B cell (primary cell): ENCODE data around the gene DBP. TPM values are rescaled to one million over a fixed set of nuclear protein-coding genes. Genes with fewer than 3 reads are reported as not detected.

Experiments used
- ATAC-seq: fragments of 200-7000 bp; cut with Tn5 transposase; one replicate; pipeline ENCODE4 v1.10.0; 2021; ENCODE audit warnings: low read depth, mild to moderate bottlenecking, moderate number of reproducible peaks, moderate library complexity
- CTCF ChIA-PET: fragments of 350-600 bp; sonication (Branson Sonifier 250); formaldehyde crosslinking; loops from one replicate; lab custom pipeline; 2021; ENCODE audit warnings: antibody characterized with exemption, inconsistent platforms; lab: Charles Lee
- POLR2A ChIA-PET: fragments of 350-600 bp; sonication (Branson Sonifier 250); formaldehyde crosslinking; loops from one replicate; lab custom pipeline; 2021; ENCODE audit warnings: antibody characterized with exemption; lab: Charles Lee
- DNase-seq: peaks from one replicate; pipeline ENCODE4 v3.0.0; 2013
- H2AFZ ChIP-seq: 2 replicates; pipeline ENCODE4 v1.6.1; 2012; ENCODE audit warnings: mild to moderate bottlenecking, low read depth, low read length; ENCODE audit not compliant: insufficient read depth, poor library complexity, severe bottlenecking
- H3K27ac ChIP-seq, 2 donors: 1 replicate in 1 of 2; 2 replicates in 1 of 2; pipeline ENCODE4 v1.5.1; 2012 to 2013; ENCODE audit warnings: low read length in 2 of 2, mild to moderate bottlenecking in 2 of 2, moderate library complexity in 1 of 2
- H3K27me3 ChIP-seq, 4 experiments: fragments of 200-600 bp in 1 of 4; sonication (generic) in 1 of 4; replicated peaks in 1 of 4; 1 replicate in 2 of 4; 2 replicates in 2 of 4; pipeline versions ENCODE4 v1.6.1 to v1.7.0; 2013 to 2016; ENCODE audit warnings: low read length in 3 of 4, mild to moderate bottlenecking in 2 of 4, mixed read lengths in 1 of 4, moderate library complexity in 1 of 4; ENCODE audit not compliant: insufficient read depth in 4 of 4, control insufficient read depth in 3 of 4; ENCODE audit errors: control extremely low read depth in 1 of 4
- H3K36me3 ChIP-seq, 2 experiments: replicated peaks in 1 of 2; 1 replicate in 1 of 2; 2 replicates in 1 of 2; pipeline versions ENCODE4 v1.6.1 to v1.7.1; 2013; ENCODE audit warnings: low read length in 1 of 2; ENCODE audit not compliant: insufficient read depth in 2 of 2, control insufficient read depth in 1 of 2; ENCODE audit errors: control extremely low read depth in 1 of 2, extremely low read depth in 1 of 2
- H3K4me1 ChIP-seq, 2 donors: fragments of 200-600 bp in 1 of 2; sonication (generic) in 1 of 2; 1 replicate in 1 of 2; 2 replicates in 1 of 2; pipeline versions ENCODE4 v1.5.1 to v1.6.1; 2013 to 2017; ENCODE audit warnings: low read length in 2 of 2; ENCODE audit not compliant: control insufficient read depth in 2 of 2, insufficient read depth in 2 of 2
- H3K4me2 ChIP-seq: replicated peaks from 2 replicates; pipeline ENCODE3; 2012; ENCODE audit warnings: mild to moderate bottlenecking, low read depth, low read length; ENCODE audit not compliant: poor library complexity, severe bottlenecking
- H3K4me3 ChIP-seq, 5 experiments: fragments of 200-600 bp in 1 of 5; sonication (generic) in 1 of 5; 1 replicate in 3 of 5; 2 replicates in 2 of 5; pipeline versions ENCODE4 v1.5.1 to v1.7.0; 2011 to 2016; ENCODE audit warnings: low read length in 4 of 5, mild to moderate bottlenecking in 4 of 5, low read depth in 2 of 5, control low read depth in 1 of 5, moderate library complexity in 1 of 5; ENCODE audit not compliant: insufficient read depth in 1 of 5; ENCODE audit errors: control extremely low read depth in 1 of 5, extremely low read depth in 1 of 5
- H3K79me2 ChIP-seq: fragments of 200-600 bp; sonication (generic); one replicate; pipeline ENCODE4 v1.6.0; 2016; ENCODE audit warnings: low read length; ENCODE audit not compliant: control insufficient read depth, insufficient read depth
- H3K9ac ChIP-seq: fragments of 200-600 bp; sonication (generic); 2 replicates; pipeline ENCODE4 v1.6.1; 2017; ENCODE audit warnings: mild to moderate bottlenecking, low read length, moderate library complexity
- H3K9me3 ChIP-seq, 3 donors: one replicate each; pipeline versions ENCODE4 v1.6.1 to v1.7.1; 2013; ENCODE audit warnings: low read length in 2 of 3; ENCODE audit not compliant: control insufficient read depth in 2 of 3, insufficient read depth in 1 of 3; ENCODE audit errors: control extremely low read depth in 1 of 3
- H4K20me1 ChIP-seq: 2 replicates; pipeline ENCODE4 v1.6.0; 2012; ENCODE audit warnings: mild to moderate bottlenecking, low read length; ENCODE audit not compliant: insufficient read depth, control insufficient read depth, poor library complexity, severe bottlenecking
- H3K27ac Mint-ChIP-seq: one replicate; pipeline ENCODE4 v1.8.0; 2021; ENCODE audit warnings: mixed read lengths
- H3K27me3 Mint-ChIP-seq: one replicate; pipeline ENCODE4 v1.8.0; 2021; ENCODE audit warnings: mixed read lengths
- H3K4me1 Mint-ChIP-seq: one replicate; pipeline ENCODE4 v1.8.0; 2021; ENCODE audit warnings: mixed read lengths
- H3K4me3 Mint-ChIP-seq: one replicate; pipeline ENCODE4 v1.8.0; 2021; ENCODE audit warnings: mixed read lengths
- H3K9me3 Mint-ChIP-seq: one replicate; pipeline ENCODE4 v1.8.0; 2022; ENCODE audit warnings: mixed read lengths; ENCODE audit not compliant: insufficient read depth
- EZH2 ChIP-seq: IDR thresholded peaks from 2 replicates; pipeline ENCODE4 v1.6.1; 2012; ENCODE audit warnings: borderline replicate concordance, low read depth, mild to moderate bottlenecking, moderate library complexity, low read length; ENCODE audit not compliant: insufficient read depth, poor library complexity, severe bottlenecking
- WGBS: methylation state at CpG from one replicate; pipeline ENCODE4 v1.1.5; 2013; ENCODE audit warnings: missing lambda C conversion rate; ENCODE audit not compliant: insufficient coverage; 5-methylcytosine and 5-hydroxymethylcytosine counted together
- intact Hi-C: fragments of 100-400 bp; cut with micrococcal nuclease; formaldehyde crosslinking; loops from one replicate; pipeline ENCODE4 v1.10.0; 2022
- polyA plus RNA-seq: library from polyadenylated mRNA; depleted of rRNA; stranded (reverse); fragments of >200 nt; gene quantifications from 2 replicates; pipeline ENCODE4 v1.2.3, GENCODE V29; 2012
- total RNA-seq, 2 donors: library from RNA; stranded (reverse); fragments of 120-200 nt in 1 of 2; gene quantifications; 1 replicate in 1 of 2; 2 replicates in 1 of 2; pipeline versions ENCODE4 v1.2.3 to v1.2.4, GENCODE V29; 2013 to 2022
- TF ChIP-seq, protein P1 (sequence below): fragments of 200-600 bp; IDR thresholded peaks from one replicate; pipeline ENCODE4 v1.8.0; 2022; ENCODE audit warnings: antibody characterized with exemption, mild to moderate bottlenecking

DBP gene
- total and polyA plus RNA-seq, 2 donors (not counting 1 experiment from before 2014, with no cell fraction given) = 23.5 to 33.0 TPM

GRCh38 chr19:48660852-48661710, 23.9 kb upstream of the DBP start:
- no peaks in the 10 kb centered on the region for H3K79me2 ChIP-seq
- H3K36me3 ChIP-seq = no peaks in the 10 kb centered on the region
- Mint-ChIP-seq H3K27ac (peak overlapping the region; percentile 97), H3K4me3 (peak overlapping the region; percentile 88), H3K27me3 (no peaks in the 10 kb centered on the region), H3K4me1 (peaks cover 16% of the 10 kb centered on the region), H3K9me3 (no peaks in the 10 kb centered on the region)
- H3K4me1 ChIP-seq = peaks cover 8 to 19% of the 10 kb centered on the region in 2 donors
- H2AFZ ChIP-seq = peak overlapping the region; percentile 85
- 51% methylated on average over 33 of the region's 35 CpGs for WGBS
- intact Hi-C loops = loop anchor here (1.0 to 2.0 kb wide), 5 partner anchors 14 to 53 kb away; partner anchors contain the start of genes CA11, RPL18 and SPHK2
- no peaks in the 10 kb centered on the region for H4K20me1 ChIP-seq
- TF ChIP-seq, protein P1, sequence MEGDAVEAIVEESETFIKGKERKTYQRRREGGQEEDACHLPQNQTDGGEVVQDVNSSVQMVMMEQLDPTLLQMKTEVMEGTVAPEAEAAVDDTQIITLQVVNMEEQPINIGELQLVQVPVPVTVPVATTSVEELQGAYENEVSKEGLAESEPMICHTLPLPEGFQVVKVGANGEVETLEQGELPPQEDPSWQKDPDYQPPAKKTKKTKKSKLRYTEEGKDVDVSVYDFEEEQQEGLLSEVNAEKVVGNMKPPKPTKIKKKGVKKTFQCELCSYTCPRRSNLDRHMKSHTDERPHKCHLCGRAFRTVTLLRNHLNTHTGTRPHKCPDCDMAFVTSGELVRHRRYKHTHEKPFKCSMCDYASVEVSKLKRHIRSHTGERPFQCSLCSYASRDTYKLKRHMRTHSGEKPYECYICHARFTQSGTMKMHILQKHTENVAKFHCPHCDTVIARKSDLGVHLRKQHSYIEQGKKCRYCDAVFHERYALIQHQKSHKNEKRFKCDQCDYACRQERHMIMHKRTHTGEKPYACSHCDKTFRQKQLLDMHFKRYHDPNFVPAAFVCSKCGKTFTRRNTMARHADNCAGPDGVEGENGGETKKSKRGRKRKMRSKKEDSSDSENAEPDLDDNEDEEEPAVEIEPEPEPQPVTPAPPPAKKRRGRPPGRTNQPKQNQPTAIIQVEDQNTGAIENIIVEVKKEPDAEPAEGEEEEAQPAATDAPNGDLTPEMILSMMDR = no peak
- TF ChIP-seq EZH2 = no peak
- peak overlapping the region in 4 of 5 experiments; percentile 30 to 56 (median 52) for H3K4me3 ChIP-seq
- ChIA-PET POLR2A (interaction anchor here (1.0 to 1.6 kb wide), 2 partner anchors 12 to 15 kb away, joined by 3 to 5 read pairs; partner anchors contain the start of gene CA11), CTCF (interaction anchor here (0.9 kb wide), 1 partner anchor 13 kb away, joined by 4 read pairs; no protein-coding TSS in a partner anchor)
- peak overlapping the region; percentile 74 for H3K4me2 ChIP-seq
- H3K27me3 ChIP-seq = no peaks in the 10 kb centered on the region
- DNase-seq (peak; percentile 94), ATAC-seq (peak; percentile 93)
- H3K27ac ChIP-seq = peak overlapping the region; percentile 96 to 97
- H3K9ac ChIP-seq = peak overlapping the region; percentile 64
- H3K9me3 ChIP-seq = no peaks in the 10 kb centered on the region

DNA sequence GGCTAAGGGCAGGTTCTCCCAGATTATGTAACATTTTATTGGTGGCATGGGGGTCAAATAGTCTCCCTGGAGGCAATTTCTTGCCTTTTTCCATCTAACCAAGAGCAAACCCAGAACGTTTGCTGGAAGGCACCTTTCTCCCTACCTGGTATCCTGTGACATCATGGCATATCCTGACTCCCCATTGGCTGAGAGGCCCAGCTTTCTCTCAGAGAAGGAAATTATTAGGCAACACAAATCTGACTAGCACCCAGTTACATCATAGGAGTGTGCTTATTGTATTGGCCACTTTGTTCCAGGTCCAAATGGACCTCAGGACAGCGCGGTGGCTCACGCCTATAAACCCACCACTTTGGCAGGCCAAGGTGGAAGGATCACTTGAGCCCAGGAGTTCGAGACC, 22.6 kb upstream of the DBP start:
- H3K27ac Mint-ChIP-seq = peak overlapping the region; percentile 46
- CTCF ChIA-PET = interaction anchor here (1.1 kb wide), 1 partner anchor 15 kb away, joined by 4 read pairs; no protein-coding TSS in a partner anchor

More for the DNA sequence above, 22.6 kb upstream of the DBP start:
- TF ChIP-seq EZH2 = no peak
- TF ChIP-seq, protein P1 = no peak
- Histone ChIP-seq H3K9me3 (no peaks in the 10 kb centered on the region), H4K20me1 (no peaks in the 10 kb centered on the region), H3K27me3 (no peaks in the 10 kb centered on the region), H3K27ac (no peak overlapping the region), H3K79me2 (no peaks in the 10 kb centered on the region), H2AFZ (no peak overlapping the region), H3K36me3 (no peaks in the 10 kb centered on the region), H3K4me3 (no peak overlapping the region), H3K4me1 (peaks cover 8 to 19% of the 10 kb centered on the region in 2 donors), H3K4me2 (no peak overlapping the region), H3K9ac (no peak overlapping the region)
- DNase-seq = peak; percentile 58
- POLR2A ChIA-PET = no interaction called here
- Mint-ChIP-seq H3K27me3 (no peaks in the 10 kb centered on the region), H3K4me1 (peaks cover 16% of the 10 kb centered on the region), H3K4me3 (peak overlapping the region; percentile 19), H3K9me3 (no peaks in the 10 kb centered on the region)
- ATAC-seq = no peak
- intact Hi-C loops = loop anchor here (2.0 kb wide), 2 partner anchors 41 to 51 kb away; partner anchors contain the start of genes RPL18 and SPHK2
- 14% methylated on average over 1 of the region's 5 CpGs for WGBS
